NCI-H2227 treated with DMSO at 0.1 percent for 48 hours (cell line): ENCODE measurements around the gene TRDN.
"Not testable (repeated sequence)": the region's sequence is repeated elsewhere in the genome, so short reads cannot be mapped to it uniquely, and the experiment has no call there.

Experiments
- DNase-seq: peaks from one replicate; lab custom pipeline; 2025; lab: John Stamatoyannopoulos, UW

TRDN gene

GRCh38 chr6:123404975-123405374 is 231.8 kb downstream of the TRDN start:
- no peak for DNase-seq

- no peak for DNase-seq
Measured at GRCh38 chr6:123402052-123402451, 234.7 kb downstream of the TRDN start.

- no peak for DNase-seq
Measured at GRCh38 chr6:123398072-123398471, 238.7 kb downstream of the TRDN start.

- DNase-seq, result peak; percentile 4
Measured at GRCh38 chr6:123393331-123393730, 243.4 kb downstream of the TRDN start.

- DNase-seq, result no peak
Measured at GRCh38 chr6:123383718-123384117, 253.0 kb downstream of the TRDN start.

- peak; percentile 7 for DNase-seq
Measured at GRCh38 chr6:123380257-123380656, 256.5 kb downstream of the TRDN start.

- no peak for DNase-seq
Measured at GRCh38 chr6:123372737-123373136, 264.0 kb downstream of the TRDN start.

- no peak for DNase-seq
Measured at GRCh38 chr6:123363912-123364311, 272.8 kb downstream of the TRDN start.

- no peak for DNase-seq
Measured at GRCh38 chr6:123360359-123360758, 276.4 kb downstream of the TRDN start.

GRCh38 chr6:123352705-123353104 is 284.0 kb downstream of the TRDN start:
- DNase-seq, result no peak

- no peak for DNase-seq
Measured at GRCh38 chr6:123352279-123352678, 284.5 kb downstream of the TRDN start.

GRCh38 chr6:123343836-123344235 is 292.9 kb downstream of the TRDN start:
- DNase-seq, result no peak

GRCh38 chr6:123338394-123338793 is 298.4 kb downstream of the TRDN start:
- DNase-seq, result no peak

- no peak for DNase-seq
Measured at GRCh38 chr6:123333000-123333756, 303.6 kb downstream of the TRDN start.

- DNase-seq, result no peak
Measured at GRCh38 chr6:123332070-123332469, 304.7 kb downstream of the TRDN start.

GRCh38 chr6:123329337-123329736 is 307.4 kb downstream of the TRDN start:
- DNase-seq, result no peak

- no peak for DNase-seq
Measured at GRCh38 chr6:123323452-123324329, 313.1 kb downstream of the TRDN start.

- DNase-seq, result no peak
Measured at GRCh38 chr6:123321020-123321419, 315.7 kb downstream of the TRDN start.

- peak; percentile 1 for DNase-seq
Measured at GRCh38 chr6:123316733-123317323, 319.9 kb downstream of the TRDN start.

- DNase-seq, result not testable (repeated sequence)
Measured at GRCh38 chr6:123314459-123314858, 322.3 kb downstream of the TRDN start.

- no peak for DNase-seq
Measured at GRCh38 chr6:123309130-123309529, 327.6 kb downstream of the TRDN start.

- DNase-seq, result no peak
Measured at GRCh38 chr6:123306334-123306733, 330.4 kb downstream of the TRDN start.

- no peak for DNase-seq
Measured at GRCh38 chr6:123295672-123296071, 341.1 kb downstream of the TRDN start.
